Lower leg skin (tissue), 4 donors: ENCODE results near the gene MIA2. TPM values are rescaled to one million over a fixed set of nuclear protein-coding genes. Genes with fewer than 3 reads are reported as not detected.
"Not testable (repeated sequence)": the region's sequence is repeated elsewhere in the genome, so short reads cannot be mapped to it uniquely, and the experiment has no call there.

Experiments
- DNase-seq, 2 donors: peaks; one replicate each; pipeline ENCODE4 v3.0.0-alpha.2; 2019; ENCODE audit warnings: low spot score in 2 of 2
- H3K4me3 ChIP-seq: fragments of 200-600 bp; sonication (generic); 2 replicates; pipeline ENCODE4 v1.5.1; 2017; ENCODE audit warnings: mild to moderate bottlenecking, low read depth; ENCODE audit not compliant: poor library complexity, severe bottlenecking
- CTCF ChIP-seq, 3 donors: fragments of 450-650 bp; IDR thresholded peaks; one replicate each; pipeline ENCODE4 v1.5.1; 2016; ENCODE audit warnings: antibody characterized with exemption in 3 of 3, mild to moderate bottlenecking in 3 of 3, moderate library complexity in 2 of 3
- POLR2A ChIP-seq, 2 donors: fragments of 450-650 bp; IDR thresholded peaks; one replicate each; pipeline ENCODE4 v1.6.1; 2016 to 2017; ENCODE audit warnings: antibody characterized with exemption in 2 of 2, mild to moderate bottlenecking in 1 of 2, moderate library complexity in 1 of 2
- WGBS, 2 donors: methylation state at CpG; one replicate each; pipeline ENCODE4 v1.1.5; 2018; 5-methylcytosine and 5-hydroxymethylcytosine counted together
- intact Hi-C: fragments of 100-400 bp; cut with DNase I; formaldehyde crosslinking; loops from one replicate; pipeline ENCODE4 v1.15.0; 2023; ENCODE audit warnings: low total_unique reads
- total RNA-seq, 4 donors: library from RNA; depleted of rRNA; stranded (reverse); fragments of >200 nt; gene quantifications; one replicate each; pipeline ENCODE4 v1.1.0, GENCODE V29; 2016

The MIA2 gene
- 10 to 100 TPM; 14.0 to 19.5 (median 15.8) TPM for total RNA-seq

GRCh38 chr14:39233680-39234326, at the start of gene MIA2:
TSS of gene MIA2 (plus strand) at chr14:39233915. CDS start at chr14:39234115, 200 bp downstream.
- DNase-seq = no peak
- intact Hi-C loops = no loop called here
- no peak within 1 kb of the TSS for H3K4me3 ChIP-seq

GRCh38 chr14:39184628-39185255, 49.0 kb upstream of the MIA2 start:
- no peak overlapping the region for H3K4me3 ChIP-seq
- no peak for DNase-seq
- intact Hi-C loops = no loop called here
- TF ChIP-seq POLR2A (IDR thresholded peaks at IDR 0.05) (no peak), CTCF (IDR thresholded peaks at IDR 0.05) (no peak)
- 95 to 96% methylated on average over 4 of the region's 4 CpGs for WGBS, 2 donors

More at GRCh38 chr14:39233680-39234326, at the start of gene MIA2:
- 78 to 80% methylated on average over 7 of the region's 7 CpGs for WGBS, 2 donors
- TF ChIP-seq POLR2A (IDR thresholded peaks at IDR 0.05) = no peak
- TF ChIP-seq CTCF (IDR thresholded peaks at IDR 0.05) = no peak

GRCh38 chr14:39185256-39186049, 48.3 kb upstream of the MIA2 start:
- 90 to 93% methylated on average over 5 of the region's 5 CpGs for WGBS, 2 donors
- DNase-seq = no peak
- TF ChIP-seq CTCF (IDR thresholded peaks at IDR 0.05) = no peak
- no peak for TF ChIP-seq POLR2A (IDR thresholded peaks at IDR 0.05)
- H3K4me3 ChIP-seq = no peak overlapping the region
- intact Hi-C loops = no loop called here

GRCh38 chr14:39186941-39187525, 46.7 kb upstream of the MIA2 start:
- TF ChIP-seq CTCF (IDR thresholded peaks at IDR 0.05) = no peak
- TF ChIP-seq POLR2A (IDR thresholded peaks at IDR 0.05) = no peak
- 91 to 93% methylated on average over 4 of the region's 4 CpGs for WGBS, 2 donors
- intact Hi-C loops = no loop called here

GRCh38 chr14:39203659-39204606, 29.8 kb upstream of the MIA2 start:
- no peak overlapping the region for H3K4me3 ChIP-seq

More at GRCh38 chr14:39186941-39187525, 46.7 kb upstream of the MIA2 start:
- DNase-seq = no peak
- no peak overlapping the region for H3K4me3 ChIP-seq

GRCh38 chr14:39207430-39207829, 26.3 kb upstream of the MIA2 start:
- intact Hi-C loops = not testable (repeated sequence)
- WGBS, 2 donors = 81 to 85% methylated on average over 2 of the region's 2 CpGs

More at GRCh38 chr14:39203659-39204606, 29.8 kb upstream of the MIA2 start:
- no peak for DNase-seq
- TF ChIP-seq CTCF (IDR thresholded peaks at IDR 0.05) = no peak
- TF ChIP-seq POLR2A (IDR thresholded peaks at IDR 0.05) = no peak
- WGBS, 2 donors = 62 to 67% methylated on average over 5 of the region's 5 CpGs
- intact Hi-C loops = no loop called here

More at GRCh38 chr14:39207430-39207829, 26.3 kb upstream of the MIA2 start:
- DNase-seq, H3K4me3 ChIP-seq: not testable (repeated sequence)
